CD4-positive, alpha-beta T cell treated with Interferon gamma for 1 hour (primary cell): ENCODE results near the gene TRPV4.

Experiments
- DNase-seq: peaks from one replicate; pipeline ENCODE4 v3.0.0-alpha.2; 2020

The TRPV4 gene

GRCh38 chr12:109760930-109761921 lies 72.0 kb downstream of the TRPV4 start:
- DNase-seq: no peak

- no peak for DNase-seq
These were observed 72.9 kb downstream of the TRPV4 start for GRCh38 chr12:109760031-109760929.

- no peak for DNase-seq
These were observed 73.6 kb downstream of the TRPV4 start for GRCh38 chr12:109759595-109759994.

- DNase-seq: no peak
These were observed 74.5 kb downstream of the TRPV4 start for GRCh38 chr12:109758426-109759420.

GRCh38 chr12:109757671-109758265 lies 75.4 kb downstream of the TRPV4 start:
- no peak for DNase-seq

GRCh38 chr12:109756457-109756856 lies 76.7 kb downstream of the TRPV4 start:
- no peak for DNase-seq

- no peak for DNase-seq
These were observed 79.2 kb downstream of the TRPV4 start for GRCh38 chr12:109753959-109754358.

GRCh38 chr12:109753054-109753401 lies 80.2 kb downstream of the TRPV4 start:
- no peak for DNase-seq

- no peak for DNase-seq
These were observed 80.8 kb downstream of the TRPV4 start for GRCh38 chr12:109752117-109753053.

- DNase-seq: no peak
These were observed 87.9 kb downstream of the TRPV4 start for GRCh38 chr12:109744986-109745942.

GRCh38 chr12:109744026-109744425 lies 89.2 kb downstream of the TRPV4 start:
- no peak for DNase-seq

GRCh38 chr12:109743076-109743910 lies 89.9 kb downstream of the TRPV4 start:
- DNase-seq: no peak

GRCh38 chr12:109741970-109742703 lies 91.1 kb downstream of the TRPV4 start:
- DNase-seq: no peak

GRCh38 chr12:109741286-109741969 lies 91.8 kb downstream of the TRPV4 start:
- DNase-seq: no peak

GRCh38 chr12:109740694-109741245 lies 92.4 kb downstream of the TRPV4 start:
- no peak for DNase-seq

GRCh38 chr12:109739747-109740693 lies 93.2 kb downstream of the TRPV4 start:
- no peak for DNase-seq
